Measurements from ENCODE around the gene ARF4. TPM values are rescaled to one million over a fixed set of nuclear protein-coding genes. Genes with fewer than 3 reads are reported as not detected.

Gene ARF4
- polyA plus RNA-seq, 1 donor (not counting 4 experiments of a cell fraction or from before 2014, with no cell fraction given) = 344 TPM

GRCh38 chr3:57586778-57587177 lies 10.4 kb downstream of the ARF4 start:
- TF ChIP-seq EZH2 (IDR thresholded peaks at IDR 0.05; ENCODE audit: low read length) (no peak), CTCF (optimal IDR thresholded peaks at IDR 0.05 in 1 of 3, IDR thresholded peaks at IDR 0.05 in 1 of 3, conservative IDR thresholded peaks at IDR 0.05 in 1 of 3; ENCODE audit: extremely low read depth in 1 of 3, insufficient read depth in 2 of 3, low read length in 3 of 3) (no peak)
- Histone ChIP-seq H3K27ac (ENCODE audit: control insufficient read depth, insufficient read depth, low read length) (no peak overlapping the region), H3K9ac (ENCODE audit: control insufficient read depth, extremely low read depth, insufficient read depth, low read length) (no peak overlapping the region), H4K20me1 (ENCODE audit: control insufficient read depth, extremely low read depth, insufficient read depth, low read length) (peaks cover 39% of the 10 kb centered on the region), H3K79me2 (ENCODE audit: control insufficient read depth, insufficient read depth, low read length) (peaks cover 94% of the 10 kb centered on the region), H2AFZ (ENCODE audit: control insufficient read depth, low read length) (no peak overlapping the region), H3K9me3 (ENCODE audit: control insufficient read depth, low read depth, low read length) (no peaks in the 10 kb centered on the region), H3K4me2 (ENCODE audit: control insufficient read depth, extremely low read depth, insufficient read depth, low read depth, low read length) (no peak overlapping the region), H3K27me3 (ENCODE audit: control insufficient read depth, extremely low read depth, insufficient read depth, low read length) (no peaks in the 10 kb centered on the region), H3K4me1 (ENCODE audit: control insufficient read depth, extremely low read depth, insufficient read depth, low read length) (no peaks in the 10 kb centered on the region), H3K4me3 (ENCODE audit: control insufficient read depth in 2 of 3, extremely low read depth in 1 of 3, insufficient read depth in 2 of 3, low read depth in 1 of 3, low read length in 3 of 3) (no peak overlapping the region), H3K36me3 (ENCODE audit: control insufficient read depth in 2 of 2, extremely low read depth in 1 of 2, insufficient read depth in 2 of 2, low read length in 2 of 2) (peaks cover 2 to 5% of the 10 kb centered on the region in 2 experiments), H3K9me1 (ENCODE audit: control insufficient read depth, extremely low read depth, insufficient read depth, low read length) (no peaks in the 10 kb centered on the region)
- FAIRE-seq (no peak), DNase-seq (ENCODE audit: low read depth, low spot score) (no peak)
- dilution Hi-C loops (cut with MboI; ENCODE audit: extremely low pct_ligation_motif_present, low sequenced_read_pairs) = no loop called here

GRCh38 chr3:57583544-57583943 lies 13.6 kb downstream of the ARF4 start:
- FAIRE-seq = no peak
- DNase-seq (ENCODE audit: low read depth, low spot score) = no peak
- H3K27me3 ChIP-seq (ENCODE audit: control insufficient read depth, extremely low read depth, insufficient read depth, low read length) = no peaks in the 10 kb centered on the region
- H3K4me3 ChIP-seq (ENCODE audit: control insufficient read depth in 2 of 3, extremely low read depth in 1 of 3, insufficient read depth in 2 of 3, low read depth in 1 of 3, low read length in 3 of 3) = no peak overlapping the region
- H3K36me3 ChIP-seq (ENCODE audit: control insufficient read depth in 2 of 2, extremely low read depth in 1 of 2, insufficient read depth in 2 of 2, low read length in 2 of 2) = peaks cover 8 to 10% of the 10 kb centered on the region in 2 experiments
- no peaks in the 10 kb centered on the region for H3K9me3 ChIP-seq (ENCODE audit: control insufficient read depth, low read depth, low read length)
- TF ChIP-seq CTCF (optimal IDR thresholded peaks at IDR 0.05 in 1 of 3, IDR thresholded peaks at IDR 0.05 in 1 of 3, conservative IDR thresholded peaks at IDR 0.05 in 1 of 3; ENCODE audit: extremely low read depth in 1 of 3, insufficient read depth in 2 of 3, low read length in 3 of 3) = no peak
- TF ChIP-seq EZH2 (IDR thresholded peaks at IDR 0.05; ENCODE audit: low read length) = no peak
- H3K9ac ChIP-seq (ENCODE audit: control insufficient read depth, extremely low read depth, insufficient read depth, low read length) = no peak overlapping the region
- H2AFZ ChIP-seq (ENCODE audit: control insufficient read depth, low read length) = no peak overlapping the region
- dilution Hi-C loops (cut with MboI; ENCODE audit: extremely low pct_ligation_motif_present, low sequenced_read_pairs) = no loop called here
- peaks cover 29% of the 10 kb centered on the region for H4K20me1 ChIP-seq (ENCODE audit: control insufficient read depth, extremely low read depth, insufficient read depth, low read length)
- no peaks in the 10 kb centered on the region for H3K4me1 ChIP-seq (ENCODE audit: control insufficient read depth, extremely low read depth, insufficient read depth, low read length)
- H3K9me1 ChIP-seq (ENCODE audit: control insufficient read depth, extremely low read depth, insufficient read depth, low read length) = no peaks in the 10 kb centered on the region
- no peak overlapping the region for H3K4me2 ChIP-seq (ENCODE audit: control insufficient read depth, extremely low read depth, insufficient read depth, low read depth, low read length)
- H3K79me2 ChIP-seq (ENCODE audit: control insufficient read depth, insufficient read depth, low read length) = peaks cover 93% of the 10 kb centered on the region
- no peak overlapping the region for H3K27ac ChIP-seq (ENCODE audit: control insufficient read depth, insufficient read depth, low read length)

Measured in keratinocyte (primary cell).